Ishikawa (cell line): ENCODE results near the gene TNIK.

Experiments used
- CEBPB ChIP-seq: IDR thresholded peaks from 2 replicates; pipeline ENCODE4 v1.6.1; 2012
- CREB1 ChIP-seq: IDR thresholded peaks from 2 replicates; pipeline ENCODE4 v1.6.1; 2012; ENCODE audit warnings: low read depth
- EGR1 ChIP-seq: IDR thresholded peaks from 2 replicates; pipeline ENCODE4 v1.6.1; 2012
- EP300 ChIP-seq: IDR thresholded peaks from 2 replicates; pipeline ENCODE4 v1.6.1; 2012; ENCODE audit warnings: borderline replicate concordance
- FOXM1 ChIP-seq: IDR thresholded peaks from 2 replicates; pipeline ENCODE4 v1.6.1; 2012; ENCODE audit warnings: low read depth, borderline replicate concordance
- MAX ChIP-seq: IDR thresholded peaks from 2 replicates; pipeline ENCODE4 v1.6.1; 2012
- NFIC ChIP-seq: IDR thresholded peaks from 2 replicates; pipeline ENCODE4 v1.6.1; 2012
- RAD21 ChIP-seq: IDR thresholded peaks from 2 replicates; pipeline ENCODE4 v1.6.1; 2012; ENCODE audit warnings: low read depth
- REST ChIP-seq: IDR thresholded peaks from 2 replicates; pipeline ENCODE4 v1.6.1; 2012; ENCODE audit warnings: low read depth, mild to moderate bottlenecking
- TAF1 ChIP-seq: IDR thresholded peaks from 2 replicates; pipeline ENCODE4 v1.6.1; 2012; ENCODE audit warnings: low read depth, mild to moderate bottlenecking
- TCF12 ChIP-seq: IDR thresholded peaks from 2 replicates; pipeline ENCODE4 v1.6.1; 2012; ENCODE audit warnings: low read depth
- TEAD4 ChIP-seq: IDR thresholded peaks from 2 replicates; pipeline ENCODE4 v1.6.1; 2012
- USF1 ChIP-seq: IDR thresholded peaks from 2 replicates; pipeline ENCODE4 v1.6.1; 2012
- YY1 ChIP-seq: IDR thresholded peaks from 2 replicates; pipeline ENCODE4 v1.6.1; 2012; ENCODE audit warnings: low read depth
- ZBTB7A ChIP-seq: IDR thresholded peaks from 2 replicates; pipeline ENCODE4 v1.6.1; 2012; ENCODE audit warnings: low read depth

Gene TNIK

GRCh38 chr3:171261487-171261886 lies 198.7 kb downstream of the TNIK start:
- TF ChIP-seq EGR1 = no peak
- no peak for TF ChIP-seq USF1
- no peak for TF ChIP-seq TEAD4
- TF ChIP-seq FOXM1 = no peak
- TF ChIP-seq NFIC = no peak
- no peak for TF ChIP-seq MAX
- no peak for TF ChIP-seq YY1
- TF ChIP-seq REST = no peak
- TF ChIP-seq CEBPB = no peak
- no peak for TF ChIP-seq RAD21

GRCh38 chr3:171260899-171261298 lies 199.3 kb downstream of the TNIK start:
- TF ChIP-seq CREB1 (no peak), FOXM1 (no peak), ZBTB7A (no peak), NFIC (no peak), TEAD4 (no peak), CEBPB (no peak), EP300 (no peak), RAD21 (no peak), REST (no peak), EGR1 (no peak), YY1 (no peak), TCF12 (no peak), MAX (no peak), TAF1 (no peak), USF1 (no peak)

GRCh38 chr3:171260466-171260865 lies 199.7 kb downstream of the TNIK start:
- TF ChIP-seq YY1 (no peak), USF1 (no peak), MAX (no peak), CEBPB (no peak), ZBTB7A (no peak), TCF12 (no peak), TAF1 (no peak), REST (no peak), NFIC (no peak), FOXM1 (no peak), EGR1 (no peak), EP300 (no peak), TEAD4 (no peak), RAD21 (no peak), CREB1 (no peak)

- TF ChIP-seq EGR1 = no peak
Observed at GRCh38 chr3:171258316-171258715, 201.9 kb downstream of the TNIK start.
